Osteocyte (in vitro differentiated cells): ENCODE results near the gene FAS. TPM values are rescaled to one million over a fixed set of nuclear protein-coding genes. Genes with fewer than 3 reads are reported as not detected.

Source experiments
- DNase-seq: peaks from one replicate; pipeline ENCODE4 v3.0.0; 2021; ENCODE audit warnings: mixed read lengths; ENCODE audit not compliant: unreplicated experiment; ENCODE audit errors: extremely low spot score
- H3K27ac Mint-ChIP-seq: one replicate; pipeline ENCODE4 v1.8.0; 2021; ENCODE audit warnings: mild to moderate bottlenecking, mixed read lengths; ENCODE audit not compliant: unreplicated experiment
- H3K27me3 Mint-ChIP-seq: one replicate; pipeline ENCODE4 v1.8.0; 2021; ENCODE audit warnings: mixed read lengths; ENCODE audit not compliant: unreplicated experiment
- H3K36me3 Mint-ChIP-seq: one replicate; pipeline ENCODE4 v1.8.0; 2021; ENCODE audit warnings: mixed read lengths; ENCODE audit not compliant: unreplicated experiment
- H3K4me1 Mint-ChIP-seq: one replicate; pipeline ENCODE4 v1.8.0; 2021; ENCODE audit warnings: mixed read lengths; ENCODE audit not compliant: unreplicated experiment
- H3K4me3 Mint-ChIP-seq: one replicate; pipeline ENCODE4 v1.8.0; 2021; ENCODE audit warnings: mild to moderate bottlenecking, moderate library complexity, mixed read lengths; ENCODE audit not compliant: unreplicated experiment
- H3K9me3 Mint-ChIP-seq: one replicate; pipeline ENCODE4 v1.8.0; 2021; ENCODE audit warnings: mixed read lengths; ENCODE audit not compliant: unreplicated experiment
- total RNA-seq: library from RNA; stranded (reverse); gene quantifications from 2 replicates; pipeline ENCODE4 v1.2.1, GENCODE V29; 2021
- TF ChIP-seq, protein P1 (sequence below): fragments of 200-600 bp; sonication (generic); IDR thresholded peaks from 2 replicates; pipeline ENCODE4 v1.5.0; 2021; ENCODE audit warnings: antibody characterized with exemption, mild to moderate bottlenecking, moderate library complexity

FAS gene
- total RNA-seq, 1 donor from 2014 or later: 8.8 TPM

DNA sequence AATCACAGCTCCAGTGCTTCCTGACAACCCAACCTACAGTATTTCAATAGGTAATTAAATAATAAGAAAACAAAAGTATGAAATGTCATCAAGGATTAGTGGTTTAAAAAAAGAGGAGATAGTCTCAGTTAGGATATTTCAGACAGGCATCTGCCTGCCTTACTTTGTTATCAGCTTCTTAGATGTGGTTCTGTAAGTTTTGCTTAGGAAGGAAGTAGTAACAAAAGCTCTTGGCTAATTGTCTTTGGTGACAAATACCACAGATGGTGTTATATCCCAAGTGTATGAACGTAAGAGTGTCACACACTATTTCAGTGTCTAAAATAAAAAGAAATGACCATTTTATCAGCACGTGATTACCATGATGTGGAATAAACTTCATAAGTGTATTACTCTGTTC lies 28.3 kb upstream of the FAS start:
- H3K4me3 Mint-ChIP-seq: no peak overlapping the region
- no peak overlapping the region for H3K27ac Mint-ChIP-seq
- no peaks in the 10 kb centered on the region for H3K9me3 Mint-ChIP-seq
- H3K4me1 Mint-ChIP-seq: peaks cover 21% of the 10 kb centered on the region
- TF ChIP-seq, protein P1, sequence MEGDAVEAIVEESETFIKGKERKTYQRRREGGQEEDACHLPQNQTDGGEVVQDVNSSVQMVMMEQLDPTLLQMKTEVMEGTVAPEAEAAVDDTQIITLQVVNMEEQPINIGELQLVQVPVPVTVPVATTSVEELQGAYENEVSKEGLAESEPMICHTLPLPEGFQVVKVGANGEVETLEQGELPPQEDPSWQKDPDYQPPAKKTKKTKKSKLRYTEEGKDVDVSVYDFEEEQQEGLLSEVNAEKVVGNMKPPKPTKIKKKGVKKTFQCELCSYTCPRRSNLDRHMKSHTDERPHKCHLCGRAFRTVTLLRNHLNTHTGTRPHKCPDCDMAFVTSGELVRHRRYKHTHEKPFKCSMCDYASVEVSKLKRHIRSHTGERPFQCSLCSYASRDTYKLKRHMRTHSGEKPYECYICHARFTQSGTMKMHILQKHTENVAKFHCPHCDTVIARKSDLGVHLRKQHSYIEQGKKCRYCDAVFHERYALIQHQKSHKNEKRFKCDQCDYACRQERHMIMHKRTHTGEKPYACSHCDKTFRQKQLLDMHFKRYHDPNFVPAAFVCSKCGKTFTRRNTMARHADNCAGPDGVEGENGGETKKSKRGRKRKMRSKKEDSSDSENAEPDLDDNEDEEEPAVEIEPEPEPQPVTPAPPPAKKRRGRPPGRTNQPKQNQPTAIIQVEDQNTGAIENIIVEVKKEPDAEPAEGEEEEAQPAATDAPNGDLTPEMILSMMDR: no peak
- H3K27me3 Mint-ChIP-seq: no peaks in the 10 kb centered on the region
- no peaks in the 10 kb centered on the region for H3K36me3 Mint-ChIP-seq
- DNase-seq: no peak

DNA sequence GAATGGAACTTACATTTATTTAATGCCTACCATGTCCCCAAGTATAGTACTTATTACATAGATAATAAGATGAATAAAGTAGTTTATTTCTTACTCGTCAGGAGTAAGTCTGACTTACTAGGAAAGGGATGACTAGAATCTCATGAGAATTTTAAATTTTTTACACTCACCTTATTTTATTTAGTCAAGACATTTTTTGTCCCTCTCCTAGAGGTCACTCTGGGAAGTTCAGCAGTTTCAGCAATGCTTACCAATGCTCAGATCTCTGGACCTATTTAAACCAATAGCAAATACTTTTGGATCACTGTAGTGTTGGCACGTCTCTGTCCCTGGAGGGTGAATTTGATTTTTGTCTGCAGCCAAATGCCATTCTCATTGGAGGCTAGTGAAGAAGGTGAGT lies 27.3 kb upstream of the FAS start:
- no peak for DNase-seq
- Mint-ChIP-seq H3K9me3 (no peaks in the 10 kb centered on the region), H3K27ac (no peak overlapping the region), H3K27me3 (no peaks in the 10 kb centered on the region), H3K36me3 (no peaks in the 10 kb centered on the region), H3K4me3 (no peak overlapping the region), H3K4me1 (peaks cover 23% of the 10 kb centered on the region)
- TF ChIP-seq, protein P1: no peak

DNA sequence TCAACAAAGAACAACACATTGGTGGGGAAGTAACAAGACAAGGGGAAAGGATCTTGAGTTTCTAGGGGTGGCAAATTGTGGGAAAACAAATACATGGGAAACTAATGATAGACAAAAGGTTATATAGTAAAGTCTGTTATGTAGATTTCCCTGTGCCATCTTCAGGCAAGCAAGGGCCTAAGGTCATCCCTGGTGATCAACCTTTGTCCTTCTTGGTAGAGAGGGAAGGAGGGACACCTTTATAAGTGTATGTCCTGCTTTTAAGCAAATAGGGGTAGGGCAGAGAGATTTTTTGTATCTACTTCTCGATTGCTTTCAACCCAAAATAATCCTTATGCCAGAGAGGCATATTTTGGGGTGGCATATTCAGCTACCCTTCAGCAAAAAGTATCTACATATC lies 26.2 kb upstream of the FAS start:
- Mint-ChIP-seq H3K4me3 (no peak overlapping the region), H3K27me3 (no peaks in the 10 kb centered on the region), H3K27ac (no peak overlapping the region), H3K9me3 (no peaks in the 10 kb centered on the region), H3K4me1 (peaks cover 34% of the 10 kb centered on the region), H3K36me3 (no peaks in the 10 kb centered on the region)
- no peak for DNase-seq
- TF ChIP-seq, protein P1: no peak

DNA sequence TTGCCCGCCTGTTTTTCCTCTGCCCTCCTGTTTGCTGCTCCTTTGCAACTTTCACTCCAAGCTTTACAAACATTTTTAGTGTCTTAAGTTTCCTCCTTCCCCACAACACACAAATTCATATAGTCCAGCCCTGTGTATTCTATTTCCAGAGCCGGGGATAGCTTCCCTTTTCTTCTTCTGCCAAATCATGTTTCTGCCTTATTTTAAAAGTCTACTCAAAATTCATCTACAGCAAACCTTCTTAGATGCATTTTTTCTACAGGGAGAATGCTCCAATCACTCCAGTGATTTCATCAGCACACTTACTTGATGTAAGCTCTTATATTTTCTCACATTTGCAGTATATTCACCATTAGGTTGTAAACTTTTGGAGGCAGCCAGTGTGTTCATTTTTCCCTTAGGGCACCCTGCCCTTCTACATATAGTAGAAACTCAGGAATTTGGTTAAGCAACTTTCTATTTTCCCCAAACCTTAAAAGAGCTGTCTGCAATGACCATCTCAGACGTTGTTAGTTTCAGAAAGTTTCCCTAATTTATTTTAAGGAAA lies 25.7 kb upstream of the FAS start:
- Mint-ChIP-seq H3K4me1 (peaks cover 37% of the 10 kb centered on the region), H3K36me3 (no peaks in the 10 kb centered on the region), H3K27ac (peak overlapping the region; percentile 45), H3K27me3 (no peaks in the 10 kb centered on the region), H3K9me3 (no peaks in the 10 kb centered on the region), H3K4me3 (no peak overlapping the region)
- DNase-seq: no peak
- TF ChIP-seq, protein P1: no peak

DNA sequence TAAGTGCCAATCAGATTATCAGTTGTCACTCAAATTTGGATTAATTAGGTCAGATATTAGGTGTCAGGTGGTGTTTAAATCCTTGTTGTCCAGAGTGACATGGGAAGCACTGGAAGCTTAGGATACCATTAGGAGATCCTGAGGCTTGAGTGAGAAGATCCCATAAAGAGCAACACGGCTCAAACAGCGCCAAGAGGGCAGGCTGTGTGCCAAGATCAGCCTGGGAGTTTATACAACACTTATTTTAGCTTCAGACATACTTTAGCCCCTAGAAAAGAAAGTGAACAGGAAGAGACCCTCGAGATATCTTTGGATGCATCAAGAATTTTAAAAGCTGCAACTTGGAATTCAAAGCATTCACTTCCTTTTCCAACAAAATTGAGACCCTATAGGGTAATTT lies 23.8 kb upstream of the FAS start:
- H3K27me3 Mint-ChIP-seq: no peaks in the 10 kb centered on the region
- H3K4me1 Mint-ChIP-seq: peaks cover 37% of the 10 kb centered on the region
- no peak for DNase-seq
- H3K27ac Mint-ChIP-seq: no peak overlapping the region
- H3K36me3 Mint-ChIP-seq: no peaks in the 10 kb centered on the region
- H3K4me3 Mint-ChIP-seq: no peak overlapping the region
- H3K9me3 Mint-ChIP-seq: no peaks in the 10 kb centered on the region
- TF ChIP-seq, protein P1: no peak
